Endothelial cell (in vitro differentiated cells): Measurements from ENCODE around the gene SRGAP3. TPM values are rescaled to one million over a fixed set of nuclear protein-coding genes. Genes with fewer than 3 reads are reported as not detected.

Source experiments
- DNase-seq: peaks from one replicate; pipeline ENCODE4 v3.0.0; 2021; ENCODE audit warnings: low spot score
- H3K27ac Mint-ChIP-seq: one replicate; pipeline ENCODE4 v1.8.0; 2021; ENCODE audit warnings: mixed read lengths, inconsistent platforms; ENCODE audit not compliant: unreplicated experiment
- H3K27me3 Mint-ChIP-seq: one replicate; pipeline ENCODE4 v1.8.0; 2021; ENCODE audit warnings: mild to moderate bottlenecking, moderate library complexity, mixed read lengths, inconsistent platforms; ENCODE audit not compliant: unreplicated experiment
- H3K36me3 Mint-ChIP-seq: one replicate; pipeline ENCODE4 v1.8.0; 2021; ENCODE audit warnings: mild to moderate bottlenecking, low read depth, mixed read lengths, inconsistent platforms; ENCODE audit not compliant: unreplicated experiment
- H3K4me1 Mint-ChIP-seq: one replicate; pipeline ENCODE4 v1.8.0; 2021; ENCODE audit warnings: mild to moderate bottlenecking, mixed read lengths, inconsistent platforms; ENCODE audit not compliant: unreplicated experiment
- H3K4me3 Mint-ChIP-seq: one replicate; pipeline ENCODE4 v1.8.0; 2021; ENCODE audit warnings: mild to moderate bottlenecking, mixed read lengths, inconsistent platforms; ENCODE audit not compliant: unreplicated experiment
- H3K9me3 Mint-ChIP-seq: one replicate; pipeline ENCODE4 v1.8.0; 2021; ENCODE audit warnings: mixed read lengths, inconsistent platforms; ENCODE audit not compliant: unreplicated experiment
- CTCF ChIP-seq: fragments of 200-600 bp; sonication (generic); IDR thresholded peaks from one replicate; pipeline ENCODE4 v1.5.0; 2021; ENCODE audit warnings: antibody characterized with exemption; ENCODE audit not compliant: unreplicated experiment
- total RNA-seq: library from RNA; stranded (reverse); fragmentation: NEBNext Ultra II Directional; extraction: Animal tissue kit (Norgen Biotek cat#: 25700); gene quantifications from one replicate; pipeline ENCODE4 v1.2.1, GENCODE V29; 2021; ENCODE audit not compliant: unreplicated experiment

SRGAP3 gene
- total RNA-seq, 1 donor from 2014 or later, result 12.0 TPM

GRCh38 chr3:9169326-9169725, 80.1 kb downstream of the SRGAP3 start:
- Mint-ChIP-seq H3K27ac (no peak overlapping the region), H3K4me1 (peaks cover 17% of the 10 kb centered on the region), H3K4me3 (no peak overlapping the region), H3K9me3 (no peaks in the 10 kb centered on the region), H3K27me3 (peaks cover 4% of the 10 kb centered on the region), H3K36me3 (no peaks in the 10 kb centered on the region)
- TF ChIP-seq CTCF, result no peak
- DNase-seq, result no peak

- Mint-ChIP-seq H3K4me1 (peaks cover 8% of the 10 kb centered on the region), H3K27me3 (peaks cover 2% of the 10 kb centered on the region), H3K4me3 (no peak overlapping the region), H3K36me3 (no peaks in the 10 kb centered on the region), H3K27ac (no peak overlapping the region), H3K9me3 (no peaks in the 10 kb centered on the region)
- TF ChIP-seq CTCF, result no peak
- no peak for DNase-seq
Observed at GRCh38 chr3:9168241-9168741, 81.2 kb downstream of the SRGAP3 start.

- H3K4me3 Mint-ChIP-seq, result no peak overlapping the region
- H3K36me3 Mint-ChIP-seq, result no peaks in the 10 kb centered on the region
- H3K27me3 Mint-ChIP-seq, result peaks cover 3% of the 10 kb centered on the region
- H3K27ac Mint-ChIP-seq, result no peak overlapping the region
- no peaks in the 10 kb centered on the region for H3K4me1 Mint-ChIP-seq
- TF ChIP-seq CTCF, result no peak
- no peak for DNase-seq
- no peaks in the 10 kb centered on the region for H3K9me3 Mint-ChIP-seq
Observed at GRCh38 chr3:9167222-9167621, 82.2 kb downstream of the SRGAP3 start.

GRCh38 chr3:9165421-9165820, 84.0 kb downstream of the SRGAP3 start:
- H3K27me3 Mint-ChIP-seq, result peaks cover 3% of the 10 kb centered on the region
- TF ChIP-seq CTCF, result no peak
- H3K4me3 Mint-ChIP-seq, result no peak overlapping the region
- H3K9me3 Mint-ChIP-seq, result no peaks in the 10 kb centered on the region
- no peaks in the 10 kb centered on the region for H3K4me1 Mint-ChIP-seq
- DNase-seq, result no peak
- H3K27ac Mint-ChIP-seq, result no peak overlapping the region
- no peaks in the 10 kb centered on the region for H3K36me3 Mint-ChIP-seq

GRCh38 chr3:9163289-9163688, 86.2 kb downstream of the SRGAP3 start:
- DNase-seq, result no peak
- Mint-ChIP-seq H3K9me3 (no peaks in the 10 kb centered on the region), H3K4me1 (no peaks in the 10 kb centered on the region), H3K27ac (no peak overlapping the region), H3K4me3 (no peak overlapping the region), H3K36me3 (no peaks in the 10 kb centered on the region), H3K27me3 (peaks cover 6% of the 10 kb centered on the region)
- no peak for TF ChIP-seq CTCF
